GM12873 (cell line): Measurements from ENCODE around the gene SLC6A17.

Experiments used
- CTCF ChIP-seq: IDR thresholded peaks from 2 replicates; pipeline ENCODE4 v1.5.1; 2012; ENCODE audit warnings: low read depth, mild to moderate bottlenecking, moderate library complexity, low read length, control low read depth; ENCODE audit not compliant: insufficient read depth; ENCODE audit errors: missing control alignments

Gene SLC6A17

GRCh38 chr1:110150330-110151174 lies at the start of gene SLC6A17:
SLC6A17 (plus strand) TSS chr1:110150494; CDS start chr1:110166930, 16,436 bp downstream.
- no peak for TF ChIP-seq CTCF

GRCh38 chr1:110102081-110102480 lies 48.2 kb upstream of the SLC6A17 start:
- no peak for TF ChIP-seq CTCF

GRCh38 chr1:110106013-110106941 lies 44.0 kb upstream of the SLC6A17 start:
- TF ChIP-seq CTCF = peak; percentile 98

DNA sequence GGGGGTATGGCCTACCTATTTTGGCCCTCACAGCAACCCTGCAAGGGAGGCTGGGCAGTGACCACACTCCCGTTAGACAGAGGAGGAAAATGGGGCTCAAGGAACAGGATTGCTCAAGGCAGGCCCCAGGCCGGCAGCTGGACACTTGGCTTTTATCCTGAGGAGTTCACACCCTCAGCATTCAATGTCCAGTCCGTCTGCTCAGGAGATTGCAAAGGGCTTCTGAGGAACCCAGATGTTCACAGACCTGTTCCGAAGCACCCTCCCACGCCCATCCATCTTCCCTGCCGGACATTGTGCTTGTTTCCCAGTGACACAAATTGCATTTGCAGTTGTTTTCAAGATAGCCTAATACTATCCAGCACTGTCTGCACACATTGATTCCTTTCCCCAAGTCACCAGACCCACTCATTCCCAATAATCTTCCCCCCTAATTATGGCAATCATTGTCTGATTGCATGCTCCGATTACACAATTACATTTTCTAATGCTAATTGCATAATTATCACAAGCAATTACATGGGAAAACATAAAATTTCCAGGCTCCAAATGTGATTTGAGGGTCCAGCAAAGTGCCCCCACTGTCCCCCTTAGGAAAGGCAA lies 42.3 kb upstream of the SLC6A17 start:
- TF ChIP-seq CTCF = no peak

DNA sequence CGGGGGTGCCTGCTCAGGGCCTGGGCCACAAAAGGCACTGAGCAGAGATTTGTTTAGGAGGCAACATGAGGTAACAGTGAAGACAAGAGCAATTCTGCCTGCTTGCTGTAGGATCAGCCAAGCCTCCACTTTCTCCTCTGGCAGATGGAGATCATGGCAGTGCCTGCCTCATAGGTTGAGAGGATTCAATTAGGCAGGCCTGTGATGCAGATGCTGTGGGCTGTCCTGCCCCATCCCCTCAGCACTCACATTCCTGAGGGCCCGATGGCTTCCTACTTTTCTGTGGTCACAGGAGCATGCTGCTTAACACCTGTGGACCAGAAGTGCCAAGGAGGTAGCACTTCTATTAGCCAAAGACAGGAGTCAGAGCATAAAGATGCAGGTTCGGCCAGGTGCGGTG lies 39.2 kb upstream of the SLC6A17 start:
- no peak for TF ChIP-seq CTCF

GRCh38 chr1:110112143-110112542 lies 38.2 kb upstream of the SLC6A17 start, which contains the start of gene UBL4B:
UBL4B (plus strand) TSS chr1:110112443; CDS start chr1:110112535, 92 bp downstream.
- TF ChIP-seq CTCF = no peak

- TF ChIP-seq CTCF = no peak
These were observed 37.6 kb upstream of the SLC6A17 start for GRCh38 chr1:110112656-110113055.
